Measurements from ENCODE around the gene MVB12A. TPM values are rescaled to one million over a fixed set of nuclear protein-coding genes. Genes with fewer than 3 reads are reported as not detected.

The MVB12A gene
- total RNA-seq (2013; cell fraction: nucleolus; rRNA removed), result 33.7 and 36.0 TPM in 2 replicates
- total RNA-seq (2014; rRNA removed) (37.7 and 47.6 TPM in 2 replicates), total RNA-seq (2014; rRNA removed; fragmentation: Illumina TruSeq; extraction: Trizol) (15.3 and 18.0 TPM in 2 replicates), total RNA-seq (2021) (41.2 and 46.3 TPM in 2 replicates), polyA plus RNA-seq (2011; rRNA removed) (7.9 and 16.8 TPM in 2 replicates), polyA plus RNA-seq (2014; fragmentation: Illumina TruSeq; extraction: Trizol) (7.6 and 16.9 TPM in 2 replicates), polyA plus RNA-seq (2014; fragmentation: Nextera tagmentation; extraction: Ambion mirVana) (1 to 10 TPM; 1.2 to 2.6 TPM), polyA plus RNA-seq (2014; rRNA removed) (46.7 and 47.5 TPM in 2 replicates), polyA plus RNA-seq (2016; fragmentation: Nextera tagmentation; extraction: Ambion mirVana) (10 to 100 TPM; 34.7 to 40.9 TPM), polyA minus RNA-seq (2011; rRNA and poly(A)+ RNA removed) (8.9 and 21.1 TPM in 2 replicates), Bru-seq, nascent RNA (percentile 52 among the genes with signal in this experiment), BruChase-seq, experiment 1, labeled RNA remaining after a 6-hour chase (percentile 60 among the genes with signal in this experiment), BruChase-seq, experiment 2, labeled RNA remaining after a 2-hour chase (percentile 56 among the genes with signal in this experiment)
- polyA plus RNA-seq (2011; ENCODE audit: low read depth), result 7.3 TPM
- 27.1 and 35.7 TPM in 2 replicates for polyA plus RNA-seq (2011; cell fraction: cytosol; rRNA removed)
- polyA plus RNA-seq (2011; cell fraction: nucleus; rRNA removed), result 37.6 and 43.4 TPM in 2 replicates
- 23.0 and 25.9 TPM in 2 replicates for polyA plus RNA-seq (2012)
- 9.4 and 12.3 TPM in 2 replicates for polyA minus RNA-seq (2011; cell fraction: cytosol; rRNA and poly(A)+ RNA removed)
- polyA minus RNA-seq (2011; cell fraction: nucleus; rRNA and poly(A)+ RNA removed), result 13.5 and 20.1 TPM in 2 replicates
- long read RNA-seq, experiment 1, transcript MVB12A-201 (9 exons, 2,223 nt), result major isoform, 15 of 22 reads
- long read RNA-seq, experiment 1, partial matches to known transcripts, result 2 of 22 reads
- long read RNA-seq, experiment 1, other reads (novel, unspliced or antisense), result 4 of 22 reads
- long read RNA-seq, experiment 2, partial matches to known transcripts, result 0 of 2 reads
- long read RNA-seq, experiment 2, other reads (novel, unspliced or antisense), result 2 of 2 reads

- Histone ChIP-seq H3K36me3 (ENCODE audit: control insufficient read depth in 2 of 2, insufficient read depth in 2 of 2, low read length in 1 of 2) (no peaks in the 10 kb centered on the region; a peak in 1 of 4 replicates), H3K9me3 (replicated peaks; ENCODE audit: control insufficient read depth, insufficient read depth, low read length) (no peaks in the 10 kb centered on the region), H3K79me2 (ENCODE audit: control insufficient read depth, insufficient read depth, low read length) (peaks cover 2% of the 10 kb centered on the region; the same call in 1 of the 2 replicates), H3K27ac (ENCODE audit: control insufficient read depth, insufficient read depth) (peak within 1 kb of the TSS; percentile 59), H3K9ac (ENCODE audit: control insufficient read depth, insufficient read depth, low read length) (peak within 1 kb of the TSS; percentile 68), H3K4me1 (ENCODE audit: control insufficient read depth, insufficient read depth, low read length) (peaks cover 3% of the 10 kb centered on the region; the same call in 1 of the 2 replicates), H3K4me2 (ENCODE audit: control insufficient read depth, insufficient read depth) (peak within 1 kb of the TSS; percentile 71), H2AFZ (ENCODE audit: control insufficient read depth, low read depth, low read length) (peak within 1 kb of the TSS; percentile 83), H3K27me3 (replicated peaks in 1 of 2; ENCODE audit: control insufficient read depth in 2 of 2, insufficient read depth in 2 of 2, low read length in 1 of 2) (no peaks in the 10 kb centered on the region), H4K20me1 (ENCODE audit: control insufficient read depth, insufficient read depth) (no peaks in the 10 kb centered on the region), H3K4me3 (peak within 1 kb of the TSS; percentile 99)
- no TSS peak for BruUV-seq (replicated peaks)
- DNase-seq (ENCODE audit: low read depth, low spot score), result peak; percentile 97
- in situ Hi-C loops (cut with MboI), result no loop called here
- ChIA-PET CTCF (interaction anchor here (0.6 to 2.6 kb wide), 13 partner anchors 10 to 111 kb away, joined by 3 to 12 read pairs (median 5); partner anchors contain the start of gene BST2), POLR2A (interaction anchor here (0.6 to 4.3 kb wide), 11 partner anchors 9 to 514 kb away, joined by 3 to 46 read pairs (median 3); partner anchors contain the start of genes ANO8, BST2, DDA1 and MRPL34), SMC1A (ENCODE audit: uncharacterized antibody, unreplicated experiment) (interaction anchor here (0.8 to 3.7 kb wide), 6 partner anchors 13 to 114 kb away, joined by 3 to 26 read pairs (median 3); partner anchors contain the start of genes BST2 and MRPL34), RAD21 (ENCODE audit: unreplicated experiment) (interaction anchor here (0.6 to 1.6 kb wide), 8 partner anchors 14 to 832 kb away, joined by 3 to 21 read pairs (median 4); partner anchors contain the start of genes BST2, DDA1 and MRPL34)
- WGBS (ENCODE audit: insufficient coverage, insufficient replicate concordance, low lambda C conversion rate, missing lambda C conversion rate), result 2% methylated on average over 65 of the region's 85 CpGs
- intact Hi-C loops (cut with micrococcal nuclease; ENCODE audit: unreplicated experiment), result no loop called here
- peak; percentile 96 for FAIRE-seq
- peak; percentile 98 for ATAC-seq
- TF ChIP-seq SUPT20H (IDR thresholded peaks at IDR 0.05; ENCODE audit: borderline replicate concordance, control insufficient read depth, low read depth, low read length) (no peak), SREBF2 (IDR thresholded peaks at IDR 0.05; ENCODE audit: low read length) (peak; percentile 48; the same call in 1 of the 2 replicates), ZNF622 (IDR thresholded peaks at IDR 0.05) (no peak), LARP7 (IDR thresholded peaks at IDR 0.05) (0 out of 2 replicates have a peak, but pooled peaks have one; percentile 27), ZNF217 (IDR thresholded peaks at IDR 0.05) (no peak), ZNF207 (IDR thresholded peaks at IDR 0.05; ENCODE audit: borderline replicate concordance) (no peak), SMAD5 (IDR thresholded peaks at IDR 0.05; ENCODE audit: low read depth) (no peak), ETV6 (conservative IDR thresholded peaks at IDR 0.05 in 1 of 2, IDR thresholded peaks at IDR 0.05 in 1 of 2; ENCODE audit: borderline replicate concordance in 1 of 2, low read depth in 1 of 2) (0 out of 4 replicates have a peak, but pooled peaks of 1 of the 2 experiments have one; percentile 29), ZNF24 (IDR thresholded peaks at IDR 0.05) (no peak), RAD51 (IDR thresholded peaks at IDR 0.05) (peak; percentile 50; the same call in 1 of the 2 replicates), CBX3 (IDR thresholded peaks at IDR 0.05; ENCODE audit: borderline replicate concordance, low read depth) (no peak), NKRF (conservative IDR thresholded peaks at IDR 0.05) (peak; percentile 16; the same call in 1 of the 2 replicates), IRF3 (IDR thresholded peaks at IDR 0.05) (peak; percentile 72; the same call in 1 of the 2 replicates)
These were observed at the start of gene MVB12A for GRCh38 chr19:17419621-17420474. MVB12A (plus strand) TSS chr19:17420047; CDS start chr19:17420136, 89 bp downstream.
